Mucosa of gallbladder (tissue), 1 donor: ENCODE results near the gene CDHR4. TPM values are rescaled to one million over a fixed set of nuclear protein-coding genes. Genes with fewer than 3 reads are reported as not detected.
"Not testable (repeated sequence)": the region's sequence is repeated elsewhere in the genome, so short reads cannot be mapped to it uniquely, and the experiment has no call there.

Experiments
- DNase-seq: peaks from one replicate; pipeline ENCODE4 v3.0.0-alpha.2; 2020; ENCODE audit warnings: low spot score
- total RNA-seq: library from RNA; stranded (reverse); gene quantifications from one replicate; pipeline ENCODE4 v1.2.1, GENCODE V29; 2021
- donor health status: DM: no; HTN: no; CAD: no.

The CDHR4 gene
- total RNA-seq, 1 donor from 2014 or later: 0.09 TPM

DNA sequence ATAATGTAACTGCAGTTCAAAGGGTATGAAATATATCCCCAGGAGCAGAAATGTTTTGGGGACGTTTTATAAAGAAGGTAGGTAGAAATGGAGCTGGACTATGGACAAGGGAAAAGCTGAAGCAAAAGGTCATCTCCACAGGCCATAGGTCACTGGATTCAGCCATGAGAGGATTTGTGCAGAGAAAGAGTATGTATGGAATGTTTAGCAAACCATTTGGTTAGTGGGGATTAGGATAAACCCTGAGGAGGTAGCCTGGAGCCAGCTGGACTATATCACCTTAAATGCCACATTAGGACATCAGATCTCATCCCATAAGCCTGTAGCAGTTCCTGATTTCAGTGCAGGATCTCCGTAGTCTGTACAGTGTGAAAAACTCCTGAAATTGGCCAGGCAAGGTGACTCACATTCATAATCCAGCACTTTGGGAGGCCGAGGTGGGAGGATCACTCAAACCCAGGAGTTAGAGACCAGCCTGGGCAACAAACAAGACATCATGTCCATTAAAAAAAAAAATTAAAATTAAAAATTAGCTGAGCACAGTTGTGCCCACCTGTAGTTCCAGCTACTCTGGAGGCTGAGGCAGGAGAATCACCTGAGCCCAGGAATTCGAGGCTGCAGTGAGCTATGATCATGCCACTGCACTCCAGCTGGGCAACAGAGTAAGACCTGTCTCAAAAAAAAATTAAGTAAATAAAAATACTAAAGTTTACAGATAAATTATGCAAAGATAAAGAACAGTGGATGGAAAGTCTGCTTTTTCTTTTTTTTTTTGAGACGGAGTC, 18.1 kb downstream of the CDHR4 start:
- no peak for DNase-seq

DNA sequence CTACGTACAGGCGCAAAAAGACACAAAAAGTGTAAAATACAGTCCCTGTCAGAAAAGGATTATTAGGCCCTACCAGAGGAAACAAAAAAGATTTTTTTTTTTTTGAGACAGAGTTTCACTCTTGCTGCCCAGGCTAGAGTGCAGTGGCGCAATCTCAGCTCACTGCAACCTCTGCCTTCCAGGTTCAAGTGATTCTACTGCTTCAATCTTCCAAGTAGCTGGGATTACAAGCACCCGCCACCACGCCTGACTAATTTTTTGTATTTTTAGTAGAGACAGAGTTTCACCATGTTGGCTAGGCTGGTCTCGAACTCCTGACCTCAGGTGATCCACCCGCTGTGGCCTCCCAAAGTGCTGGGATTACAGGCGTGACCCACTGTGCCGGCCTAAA, 18.7 kb downstream of the CDHR4 start:
- not testable (repeated sequence) for DNase-seq

DNA sequence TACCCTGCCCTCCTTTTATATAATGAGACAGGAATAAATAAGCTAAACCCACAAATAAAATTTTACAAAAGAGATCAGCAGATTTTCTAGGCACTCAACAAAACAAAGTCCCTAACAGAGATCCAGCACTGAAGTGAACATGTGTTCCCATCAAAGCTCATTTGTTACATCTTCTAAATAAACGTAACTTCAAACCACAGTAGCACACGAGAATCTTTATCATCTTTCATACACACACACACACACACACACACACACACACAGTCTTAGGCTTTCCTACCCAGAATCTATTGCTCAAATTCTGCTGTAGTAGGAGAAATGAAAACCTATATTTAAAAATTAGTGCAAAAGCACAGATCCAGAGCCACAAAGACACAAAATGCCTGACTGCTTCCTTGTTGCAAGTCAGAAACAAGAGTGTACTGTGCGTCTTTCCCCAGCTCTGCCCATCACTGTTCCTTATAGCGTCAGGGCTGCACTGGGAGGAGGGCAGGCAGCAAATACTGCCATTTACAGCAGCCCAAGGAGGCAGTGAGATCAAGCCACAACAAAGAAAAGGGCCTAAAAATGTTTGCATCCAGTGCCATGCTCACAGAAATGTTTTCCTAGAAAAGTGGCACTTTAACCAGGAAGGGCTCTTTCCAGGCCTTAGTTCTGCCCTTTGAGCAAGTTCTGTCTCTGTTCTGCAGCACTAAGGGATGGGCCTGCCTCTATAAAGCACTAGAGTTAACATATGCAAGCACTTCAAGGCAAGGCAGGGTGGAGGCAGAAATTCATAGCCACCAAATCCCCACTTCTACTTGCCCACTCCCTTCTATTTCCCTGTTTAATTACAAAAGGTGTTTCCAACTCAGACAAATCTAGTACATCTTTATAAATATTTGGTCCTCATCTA, 19.3 kb downstream of the CDHR4 start:
- DNase-seq: no peak

- no peak for DNase-seq
These were observed 20.2 kb downstream of the CDHR4 start for GRCh38 chr3:49779358-49780079.

DNA sequence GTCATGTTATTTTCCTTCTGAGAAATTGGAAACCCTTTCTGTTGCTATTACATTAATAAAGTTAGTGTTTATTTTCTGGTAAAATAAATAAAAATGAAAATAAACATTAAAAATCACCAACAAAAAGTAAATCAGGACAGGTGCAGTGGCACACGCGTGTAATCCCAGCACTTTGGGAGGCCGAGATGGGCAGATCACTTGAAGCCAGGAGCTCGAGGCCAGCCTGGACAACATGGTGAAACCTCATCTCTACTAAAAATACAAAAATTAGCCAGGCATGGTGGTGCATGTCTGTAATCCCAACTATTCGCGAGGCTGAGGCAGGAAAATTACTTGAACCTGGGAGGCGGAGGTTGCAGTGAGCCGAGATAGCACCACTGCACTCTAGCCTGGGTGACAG, 23.6 kb downstream of the CDHR4 start:
- not testable (repeated sequence) for DNase-seq

GRCh38 chr3:49775538-49775937, 24.1 kb downstream of the CDHR4 start:
- DNase-seq: no peak

DNA sequence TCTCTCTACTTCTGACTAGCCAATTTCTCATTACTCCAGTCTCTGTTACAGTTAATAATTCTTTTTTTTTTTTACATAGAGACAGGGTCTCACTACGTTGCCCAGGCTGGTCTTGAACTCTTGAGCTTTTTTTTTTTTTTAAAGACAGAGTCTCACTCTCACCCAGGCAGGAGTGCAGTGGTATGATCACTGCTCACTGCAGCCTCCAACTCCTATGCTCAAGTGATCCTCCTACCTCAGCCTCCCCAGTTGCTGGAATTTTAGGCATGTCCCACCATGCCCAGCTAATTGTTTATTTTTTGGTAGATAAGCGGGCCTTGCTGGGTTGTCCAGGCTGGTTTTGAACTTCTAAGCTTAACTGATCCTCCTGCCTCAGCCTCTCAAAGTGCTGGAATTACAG, 27.0 kb downstream of the CDHR4 start:
- no peak for DNase-seq

- no peak for DNase-seq
These were observed 28.2 kb downstream of the CDHR4 start for GRCh38 chr3:49771340-49771938.

- DNase-seq: no peak
These were observed 29.7 kb downstream of the CDHR4 start for GRCh38 chr3:49769926-49770325.

DNA sequence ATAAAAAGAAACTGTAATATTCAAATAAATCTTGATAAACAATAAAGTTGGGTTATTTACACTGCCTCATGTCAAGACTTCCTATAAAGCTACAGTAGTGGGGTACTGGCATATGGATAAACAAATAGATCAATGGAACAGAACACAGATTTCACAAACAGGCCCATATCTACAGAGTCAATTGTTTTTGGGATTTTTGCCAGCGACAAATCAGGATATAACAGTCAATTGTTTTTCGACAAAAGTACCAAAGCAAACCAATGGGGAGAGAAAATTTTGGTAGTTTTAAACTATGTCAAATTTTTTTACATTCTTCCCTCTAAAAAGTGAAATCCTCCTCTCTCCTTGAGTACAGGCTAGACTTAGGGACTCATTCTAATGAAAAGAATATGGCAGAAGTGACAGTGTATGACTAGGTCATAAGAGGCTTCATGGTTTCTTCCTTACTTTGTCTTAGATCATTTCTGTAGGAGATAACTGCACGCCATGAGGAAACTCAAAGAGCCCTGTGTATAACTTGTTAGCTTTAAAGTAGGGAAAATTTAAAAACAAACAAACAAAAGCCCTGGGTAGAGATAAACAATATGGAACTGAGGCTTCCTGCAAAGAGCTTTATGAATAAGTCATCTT, 30.3 kb downstream of the CDHR4 start:
- no peak for DNase-seq

DNA sequence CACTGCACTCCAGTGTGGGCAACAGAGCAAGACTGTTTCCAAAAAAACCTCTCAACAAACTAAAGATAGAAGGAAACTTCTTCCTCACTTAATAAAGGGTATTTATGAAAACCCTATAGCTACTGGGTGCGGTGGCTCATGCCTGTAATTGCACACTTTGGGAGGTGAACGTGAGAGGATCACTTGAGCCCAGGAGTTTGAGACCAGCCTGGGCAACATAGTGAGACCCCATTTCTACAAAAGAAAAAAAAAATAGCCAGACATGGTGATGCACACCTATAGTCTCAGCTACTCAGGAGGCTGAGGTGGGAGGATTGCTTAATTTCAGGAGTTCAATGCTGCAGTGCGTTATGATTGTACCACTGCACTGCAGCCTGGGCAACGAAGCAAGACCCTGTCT, 35.7 kb downstream of the CDHR4 start:
- DNase-seq: no peak

GRCh38 chr3:49761661-49762060, 38.0 kb downstream of the CDHR4 start:
- DNase-seq: no peak

GRCh38 chr3:49759226-49759625, 40.4 kb downstream of the CDHR4 start:
- DNase-seq: no peak

GRCh38 chr3:49757197-49757596, 42.5 kb downstream of the CDHR4 start:
- no peak for DNase-seq

GRCh38 chr3:49756036-49756435, 43.6 kb downstream of the CDHR4 start:
- no peak for DNase-seq

DNA sequence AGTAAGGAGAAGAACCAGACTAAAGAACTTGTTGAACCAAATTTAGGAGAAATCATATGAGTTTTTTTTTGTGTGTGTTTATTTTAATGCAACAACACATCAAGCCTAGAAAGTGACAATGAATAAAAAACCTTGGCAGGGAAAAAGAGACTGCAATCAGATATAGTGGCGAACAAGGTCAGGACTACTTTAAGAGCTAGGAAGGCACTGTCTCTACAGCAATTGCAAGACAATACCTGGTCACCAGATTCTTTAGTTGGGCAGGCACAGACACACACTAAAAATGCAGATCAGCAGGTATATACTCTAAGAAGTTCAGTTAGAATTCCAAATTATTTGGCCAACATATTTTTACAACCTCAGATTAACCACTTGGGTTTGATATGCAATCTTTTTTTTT, 45.1 kb downstream of the CDHR4 start:
- DNase-seq: no peak

GRCh38 chr3:49751501-49751900, 48.2 kb downstream of the CDHR4 start:
- DNase-seq: no peak

GRCh38 chr3:49750056-49750455, 49.6 kb downstream of the CDHR4 start:
- no peak for DNase-seq

- not testable (repeated sequence) for DNase-seq
These were observed 50.8 kb downstream of the CDHR4 start for GRCh38 chr3:49748874-49749273.

DNA sequence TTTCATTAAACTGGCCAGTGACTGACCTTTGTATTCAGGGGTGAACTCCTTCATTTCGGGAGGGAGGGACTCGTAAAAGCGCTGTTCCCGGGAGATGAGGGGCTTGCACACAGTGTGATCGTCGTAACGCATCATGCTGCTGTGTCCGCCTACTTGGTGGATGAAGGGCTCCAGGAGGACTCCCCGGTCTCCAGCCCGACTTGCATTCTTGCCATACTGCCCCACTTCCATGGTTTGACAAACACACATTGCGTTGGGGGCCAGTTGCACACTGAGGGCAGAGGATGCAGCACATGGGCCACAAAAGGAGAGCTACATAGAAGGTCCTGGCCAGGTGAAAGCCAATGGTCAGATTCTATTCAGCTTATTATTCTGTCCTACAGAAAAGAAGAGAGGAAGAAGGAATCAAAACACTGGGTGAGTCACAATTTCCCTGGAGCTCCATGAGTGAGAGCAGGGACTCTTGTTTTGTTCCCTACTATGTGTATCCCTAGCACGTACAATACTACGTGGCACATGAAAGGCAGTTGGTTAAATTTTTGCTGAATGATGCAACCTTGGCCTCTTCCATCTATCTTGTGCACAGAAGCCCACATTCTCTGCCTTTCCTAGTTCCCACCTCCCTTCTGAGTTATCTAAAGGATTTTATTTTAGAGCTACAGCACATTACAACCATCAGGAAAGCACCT, 51.7 kb downstream of the CDHR4 start:
- no peak for DNase-seq

GRCh38 chr3:49745986-49746385, 53.7 kb downstream of the CDHR4 start:
- DNase-seq: no peak
